Neuronal stem cell (in vitro differentiated cells): Measurements from ENCODE around the gene DRC7.

Experiments used
- DNase-seq: peaks from one replicate; pipeline ENCODE4 v3.0.0-alpha.2; 2013; ENCODE audit warnings: low spot score
- H2AFZ ChIP-seq: one replicate; pipeline ENCODE4 v1.6.1; 2013; ENCODE audit warnings: mild to moderate bottlenecking, low read length, inconsistent platforms
- H2AK5ac ChIP-seq: 2 replicates; pipeline ENCODE4 v1.6.1; 2013; ENCODE audit warnings: low read depth, mild to moderate bottlenecking, inconsistent platforms, low read length, moderate library complexity, mixed read lengths
- H2BK120ac ChIP-seq: 2 replicates; pipeline ENCODE4 v1.6.1; 2013; ENCODE audit warnings: low read depth, mild to moderate bottlenecking, inconsistent platforms, low read length, moderate library complexity, mixed read lengths
- H2BK12ac ChIP-seq: one replicate; pipeline ENCODE4 v1.6.1; 2013; ENCODE audit warnings: low read length, inconsistent platforms
- H2BK15ac ChIP-seq: 2 replicates; pipeline ENCODE4 v1.6.1; 2013; ENCODE audit warnings: mild to moderate bottlenecking, low read length, inconsistent platforms, mixed read lengths
- H2BK5ac ChIP-seq: one replicate; pipeline ENCODE4 v1.6.1; 2013; ENCODE audit warnings: inconsistent platforms, mild to moderate bottlenecking, low read length, moderate library complexity
- H3K14ac ChIP-seq: one replicate; pipeline ENCODE4 v1.6.1; 2013; ENCODE audit warnings: low read length, inconsistent platforms
- H3K18ac ChIP-seq: 2 replicates; pipeline ENCODE4 v1.6.1; 2013; ENCODE audit warnings: low read length, inconsistent platforms
- H3K23ac ChIP-seq: 2 replicates; pipeline ENCODE4 v1.6.1; 2013; ENCODE audit warnings: low read depth, mild to moderate bottlenecking, mixed read lengths, low read length, inconsistent platforms; ENCODE audit not compliant: poor library complexity
- H3K27ac ChIP-seq: replicated peaks from 3 replicates; pipeline ENCODE4 v1.5.1; 2013; ENCODE audit warnings: low read length, inconsistent platforms
- H3K27me3 ChIP-seq, 3 experiments: 2 replicates each; pipeline ENCODE4 v1.6.1; 2013; ENCODE audit warnings: low read length in 3 of 3, mild to moderate bottlenecking in 2 of 3, inconsistent platforms in 1 of 3, low read depth in 1 of 3, mixed read lengths in 1 of 3, moderate library complexity in 1 of 3; ENCODE audit not compliant: control insufficient read depth in 3 of 3, insufficient read depth in 3 of 3
- H3K36me3 ChIP-seq, 2 donors: replicated peaks in 1 of 2; 2 replicates each; pipeline ENCODE4 v1.6.1; 2013; ENCODE audit warnings: low read length in 2 of 2; ENCODE audit not compliant: control insufficient read depth in 2 of 2, insufficient read depth in 2 of 2
- H3K4ac ChIP-seq: 2 replicates; pipeline ENCODE4 v1.6.1; 2013; ENCODE audit warnings: inconsistent platforms, mild to moderate bottlenecking, low read length, moderate library complexity
- H3K4me1 ChIP-seq, 2 donors: 1 replicate in 1 of 2; 2 replicates in 1 of 2; pipeline ENCODE4 v1.6.1; 2013; ENCODE audit warnings: low read length in 2 of 2, low read depth in 1 of 2; ENCODE audit not compliant: control insufficient read depth in 2 of 2, insufficient read depth in 1 of 2
- H3K4me2 ChIP-seq: one replicate; pipeline ENCODE4 v1.6.1; 2013; ENCODE audit warnings: mild to moderate bottlenecking, low read length, inconsistent platforms; ENCODE audit not compliant: insufficient read depth, poor library complexity, severe bottlenecking
- H3K4me3 ChIP-seq, 2 donors: 2 replicates each; pipeline ENCODE4 v1.5.1; 2013; ENCODE audit warnings: low read length in 2 of 2, mild to moderate bottlenecking in 2 of 2, inconsistent platforms in 1 of 2, moderate library complexity in 1 of 2
- H3K79me1 ChIP-seq: one replicate; pipeline ENCODE4 v1.6.1; 2013; ENCODE audit warnings: low read depth, mild to moderate bottlenecking, inconsistent platforms, low read length, moderate library complexity
- H3K9ac ChIP-seq: one replicate; pipeline ENCODE4 v1.6.1; 2013; ENCODE audit warnings: mild to moderate bottlenecking, low read depth, low read length, inconsistent platforms; ENCODE audit not compliant: poor library complexity
- H3K9me3 ChIP-seq, 2 donors: replicated peaks in 1 of 2; 2 replicates each; pipeline versions ENCODE3 to v1.6.1; 2013; ENCODE audit warnings: low read length in 2 of 2, mild to moderate bottlenecking in 2 of 2, inconsistent platforms in 1 of 2, low read depth in 1 of 2, mixed read lengths in 1 of 2, moderate library complexity in 1 of 2; ENCODE audit not compliant: control insufficient read depth in 2 of 2, insufficient read depth in 1 of 2
- H4K8ac ChIP-seq: one replicate; pipeline ENCODE4 v1.6.1; 2013; ENCODE audit warnings: low read depth, mild to moderate bottlenecking, inconsistent platforms, low read length, moderate library complexity
- H4K91ac ChIP-seq: one replicate; pipeline ENCODE4 v1.6.1; 2013; ENCODE audit warnings: low read length, low read depth, mild to moderate bottlenecking, inconsistent platforms; ENCODE audit not compliant: poor library complexity
- WGBS, 2 donors: extraction: QIAGEN DNeasy Blood & Tissue Kit; methylation state at CpG; one replicate each; pipeline ENCODE4 v1.1.7; 2013; ENCODE audit warnings: missing lambda C conversion rate in 2 of 2, mixed read lengths in 1 of 2; ENCODE audit not compliant: insufficient read length in 2 of 2, insufficient replicate concordance in 1 of 2; ENCODE audit errors: extremely low coverage in 2 of 2; 5-methylcytosine and 5-hydroxymethylcytosine counted together

Gene DRC7

DNA sequence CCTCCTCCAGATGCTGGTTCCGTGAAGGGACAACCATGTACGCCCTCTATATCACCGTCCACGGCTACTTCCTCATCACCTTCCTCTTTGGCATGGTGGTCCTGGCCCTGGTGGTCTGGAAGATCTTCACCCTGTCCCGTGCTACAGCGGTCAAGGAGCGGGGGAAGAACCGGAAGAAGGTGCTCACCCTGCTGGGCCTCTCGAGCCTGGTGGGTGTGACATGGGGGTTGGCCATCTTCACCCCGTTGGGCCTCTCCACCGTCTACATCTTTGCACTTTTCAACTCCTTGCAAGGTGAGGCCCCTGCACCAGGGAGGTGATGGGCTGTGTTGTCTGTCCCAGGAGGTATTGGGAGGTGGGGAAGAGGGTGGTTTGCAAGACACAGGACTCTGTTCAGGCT, 9.0 kb upstream of the DRC7 start:
- H3K4ac ChIP-seq: no peak overlapping the region
- no peak for DNase-seq
- H4K8ac ChIP-seq: no peak overlapping the region

DNA sequence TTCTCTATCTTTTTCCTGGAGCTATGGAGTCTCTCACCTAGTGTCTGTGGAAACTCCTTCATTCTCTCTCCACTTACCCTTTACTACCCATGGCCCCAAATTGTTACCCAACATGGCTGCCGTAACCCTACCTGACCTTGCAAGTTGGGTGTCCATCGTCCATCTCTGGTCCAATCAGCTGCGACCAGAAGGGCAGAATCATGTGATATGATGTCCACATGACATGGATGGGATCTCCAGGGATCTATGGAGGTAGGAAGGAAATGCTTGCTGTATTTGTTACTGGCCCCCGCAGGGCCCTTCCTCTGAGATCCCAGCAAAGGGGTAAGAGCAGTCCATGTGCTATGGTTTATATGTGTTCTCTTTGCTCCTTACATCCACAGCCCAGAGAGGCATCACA, 8.0 kb upstream of the DRC7 start:
- Histone ChIP-seq H3K4me2 (no peak overlapping the region), H4K91ac (no peak overlapping the region), H2AFZ (peak overlapping the region; percentile 12), H3K4me3 (no peak overlapping the region), H3K4ac (no peak overlapping the region), H4K8ac (no peak overlapping the region), H3K36me3 (no peaks in the 10 kb centered on the region), H3K18ac (no peak overlapping the region), H2BK12ac (no peak overlapping the region), H2AK5ac (no peak overlapping the region), H3K9ac (no peak overlapping the region), H3K4me1 (peaks cover 9 to 11% of the 10 kb centered on the region in 2 donors), H3K27ac (no peak overlapping the region), H3K79me1 (no peaks in the 10 kb centered on the region), H3K27me3 (peaks cover 0 to 12% (median 3%) of the 10 kb centered on the region in 3 experiments), H2BK5ac (no peak overlapping the region), H3K23ac (no peak overlapping the region), H2BK15ac (no peak overlapping the region), H3K9me3 (no peaks in the 10 kb centered on the region), H2BK120ac (no peak overlapping the region), H3K14ac (no peak overlapping the region)
- WGBS, 2 donors: no CpG with 5 or more reads among the region's 4 CpGs
- no peak for DNase-seq

More for the DNA sequence above, 9.0 kb upstream of the DRC7 start:
- no peak overlapping the region for H4K91ac ChIP-seq
- no CpG with 5 or more reads among the region's 11 CpGs for WGBS, 2 donors
- no peak overlapping the region for H3K9ac ChIP-seq
- no peak overlapping the region for H3K4me2 ChIP-seq
- H2BK12ac ChIP-seq: no peak overlapping the region
- H2BK120ac ChIP-seq: no peak overlapping the region
- H3K9me3 ChIP-seq: no peaks in the 10 kb centered on the region
- H3K18ac ChIP-seq: peak overlapping the region; percentile 42
- H2BK5ac ChIP-seq: no peak overlapping the region
- no peak overlapping the region for H3K14ac ChIP-seq
- no peaks in the 10 kb centered on the region for H3K79me1 ChIP-seq
- peak overlapping the region; percentile 62 for H2BK15ac ChIP-seq
- peaks cover 9 to 11% of the 10 kb centered on the region in 2 donors for H3K4me1 ChIP-seq
- H3K27me3 ChIP-seq: peaks cover 0 to 12% (median 0%) of the 10 kb centered on the region in 3 experiments
- H3K23ac ChIP-seq: no peak overlapping the region
- no peaks in the 10 kb centered on the region for H3K36me3 ChIP-seq
- peak overlapping the region; percentile 47 for H2AK5ac ChIP-seq
- H3K27ac ChIP-seq: no peak overlapping the region
- no peak overlapping the region for H3K4me3 ChIP-seq
- no peak overlapping the region for H2AFZ ChIP-seq

DNA sequence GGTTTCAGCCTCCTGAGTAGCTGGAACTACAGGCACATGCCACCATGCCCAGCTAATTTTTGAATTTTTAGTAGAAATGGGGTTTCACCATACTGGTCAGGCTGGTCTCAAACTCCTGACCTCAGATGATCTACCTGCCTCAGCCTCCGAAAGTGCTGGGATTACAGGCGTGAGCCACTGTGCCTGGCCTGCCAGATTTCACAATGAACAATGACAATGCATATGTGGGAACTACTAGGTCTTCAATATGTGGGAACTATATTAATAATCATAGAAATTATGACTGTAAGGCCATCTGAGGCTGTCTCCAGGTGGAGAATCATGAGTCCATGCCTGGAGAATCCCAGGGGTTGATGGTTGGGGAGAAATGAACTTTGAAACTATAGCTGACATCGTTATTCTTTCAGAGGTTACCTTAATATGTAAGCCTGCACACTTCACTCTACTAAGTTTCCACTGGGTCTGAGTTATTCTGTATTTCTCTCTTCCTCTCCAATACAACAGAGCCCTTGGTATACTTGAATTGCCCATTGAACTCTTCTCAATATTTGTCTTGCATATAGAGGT, 7.2 kb upstream of the DRC7 start:
- H2BK12ac ChIP-seq: no peak overlapping the region
- no peaks in the 10 kb centered on the region for H3K79me1 ChIP-seq
- H2AFZ ChIP-seq: no peak overlapping the region
- no peak overlapping the region for H2BK5ac ChIP-seq
- no peak overlapping the region for H3K4ac ChIP-seq
- no peak for DNase-seq
- H3K4me2 ChIP-seq: no peak overlapping the region
- H3K23ac ChIP-seq: no peak overlapping the region
- H4K91ac ChIP-seq: no peak overlapping the region
- no peak overlapping the region for H3K4me3 ChIP-seq
- H4K8ac ChIP-seq: no peak overlapping the region
- H3K9ac ChIP-seq: no peak overlapping the region
- H3K9me3 ChIP-seq: no peaks in the 10 kb centered on the region
- no peak overlapping the region for H2BK15ac ChIP-seq
- no CpG with 5 or more reads among the region's 3 CpGs for WGBS, 2 donors
- no peaks in the 10 kb centered on the region for H3K36me3 ChIP-seq
- no peak overlapping the region for H2BK120ac ChIP-seq
- H3K14ac ChIP-seq: no peak overlapping the region
- H2AK5ac ChIP-seq: no peak overlapping the region
- H3K4me1 ChIP-seq: peaks cover 9 to 11% of the 10 kb centered on the region in 2 donors
- peaks cover 0 to 12% (median 3%) of the 10 kb centered on the region in 3 experiments for H3K27me3 ChIP-seq
- no peak overlapping the region for H3K27ac ChIP-seq
- no peak overlapping the region for H3K18ac ChIP-seq

DNA sequence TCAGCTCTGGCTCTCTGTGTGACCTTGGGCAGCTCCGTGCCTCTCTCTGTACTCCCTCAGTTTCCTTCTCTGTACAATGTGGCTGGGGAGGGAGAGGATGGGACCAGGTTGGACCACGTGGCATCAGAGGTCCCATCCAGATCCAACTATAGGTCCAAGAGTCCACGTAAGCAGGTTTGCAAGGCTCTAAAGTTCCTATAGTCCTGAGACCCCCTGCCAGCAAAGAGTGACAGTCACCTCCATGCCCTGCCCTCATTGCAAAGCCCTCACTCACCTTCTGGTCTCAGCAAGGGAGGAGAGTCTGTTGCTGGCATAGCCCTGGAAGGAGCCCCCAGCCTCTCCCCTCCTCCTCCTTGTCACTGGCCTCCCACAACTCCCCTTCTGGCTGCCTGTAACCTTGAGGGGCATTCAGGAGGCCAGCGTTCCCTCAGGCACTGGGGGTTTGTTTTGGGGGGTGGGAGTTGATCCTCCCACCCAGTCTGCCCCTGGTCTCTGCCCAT, 6.1 kb upstream of the DRC7 start:
- Histone ChIP-seq H3K23ac (no peak overlapping the region), H3K36me3 (no peaks in the 10 kb centered on the region), H2BK15ac (peak overlapping the region; percentile 4), H2BK5ac (no peak overlapping the region), H3K18ac (peak overlapping the region; percentile 40), H3K9me3 (no peaks in the 10 kb centered on the region), H3K9ac (no peak overlapping the region), H3K4me1 (peaks cover 8 to 9% of the 10 kb centered on the region in 2 donors), H2AFZ (no peak overlapping the region), H4K91ac (no peak overlapping the region), H2AK5ac (peak overlapping the region; percentile 5), H4K8ac (no peak overlapping the region), H3K14ac (no peak overlapping the region), H2BK12ac (no peak overlapping the region), H3K27ac (no peak overlapping the region), H3K79me1 (no peaks in the 10 kb centered on the region), H3K4ac (no peak overlapping the region), H2BK120ac (no peak overlapping the region), H3K4me3 (no peak overlapping the region), H3K4me2 (no peak overlapping the region), H3K27me3 (peaks cover 0 to 12% (median 3%) of the 10 kb centered on the region in 3 experiments)
- no CpG with 5 or more reads among the region's 4 CpGs for WGBS, 2 donors
- no peak for DNase-seq
